ENCODE data around the gene HOXD10.

HOXD10 gene

GRCh38 chr2:176079831-176080539 lies 36.6 kb upstream of the HOXD10 start:
- H3K27me3 Mint-ChIP-seq, result peaks cover 67% of the 10 kb centered on the region
- H3K36me3 Mint-ChIP-seq, result peaks cover 25% of the 10 kb centered on the region
- H3K27ac Mint-ChIP-seq, result peak overlapping the region; percentile 78
- H3K9me3 Mint-ChIP-seq, result peaks cover 25% of the 10 kb centered on the region
- H3K4me3 Mint-ChIP-seq, result no peak overlapping the region
- peaks cover 6% of the 10 kb centered on the region for H3K4me1 Mint-ChIP-seq

GRCh38 chr2:176080540-176081375 lies 35.8 kb upstream of the HOXD10 start:
- H3K36me3 Mint-ChIP-seq, result peaks cover 24% of the 10 kb centered on the region
- peak overlapping the region; percentile 39 for H3K4me3 Mint-ChIP-seq
- peaks cover 22% of the 10 kb centered on the region for H3K9me3 Mint-ChIP-seq
- H3K27me3 Mint-ChIP-seq, result peaks cover 67% of the 10 kb centered on the region
- H3K4me1 Mint-ChIP-seq, result peaks cover 6% of the 10 kb centered on the region
- H3K27ac Mint-ChIP-seq, result peak overlapping the region; percentile 90

- peaks cover 6% of the 10 kb centered on the region for H3K4me1 Mint-ChIP-seq
- peak overlapping the region; percentile 90 for H3K27ac Mint-ChIP-seq
- peaks cover 25% of the 10 kb centered on the region for H3K36me3 Mint-ChIP-seq
- H3K4me3 Mint-ChIP-seq, result peak overlapping the region; percentile 39
- peaks cover 65% of the 10 kb centered on the region for H3K27me3 Mint-ChIP-seq
- H3K9me3 Mint-ChIP-seq, result peaks cover 16% of the 10 kb centered on the region
Observed at GRCh38 chr2:176081376-176081836, 35.2 kb upstream of the HOXD10 start.

GRCh38 chr2:176081837-176082524 lies 34.6 kb upstream of the HOXD10 start:
- H3K36me3 Mint-ChIP-seq, result peaks cover 26% of the 10 kb centered on the region

GRCh38 chr2:176082525-176082823 lies 34.1 kb upstream of the HOXD10 start:
- peaks cover 6% of the 10 kb centered on the region for H3K4me1 Mint-ChIP-seq

More at GRCh38 chr2:176081837-176082524, 34.6 kb upstream of the HOXD10 start:
- peak overlapping the region; percentile 90 for H3K27ac Mint-ChIP-seq
- H3K4me1 Mint-ChIP-seq, result peaks cover 6% of the 10 kb centered on the region
- peaks cover 67% of the 10 kb centered on the region for H3K27me3 Mint-ChIP-seq
- H3K9me3 Mint-ChIP-seq, result peaks cover 15% of the 10 kb centered on the region
- no peak overlapping the region for H3K4me3 Mint-ChIP-seq

GRCh38 chr2:176082824-176083751 lies 33.5 kb upstream of the HOXD10 start:
- Mint-ChIP-seq H3K27me3 (peaks cover 66% of the 10 kb centered on the region), H3K36me3 (peaks cover 26% of the 10 kb centered on the region), H3K4me1 (peaks cover 6% of the 10 kb centered on the region), H3K27ac (peak overlapping the region; percentile 89), H3K4me3 (no peak overlapping the region), H3K9me3 (peaks cover 16% of the 10 kb centered on the region)

More at GRCh38 chr2:176082525-176082823, 34.1 kb upstream of the HOXD10 start:
- Mint-ChIP-seq H3K36me3 (peaks cover 26% of the 10 kb centered on the region), H3K9me3 (peaks cover 16% of the 10 kb centered on the region), H3K27me3 (peaks cover 67% of the 10 kb centered on the region), H3K4me3 (no peak overlapping the region), H3K27ac (no peak overlapping the region)

- peak within 1 kb of the TSS; percentile 89 for H3K27ac Mint-ChIP-seq
- H3K4me3 Mint-ChIP-seq, result no peak within 1 kb of the TSS
- peaks cover 11% of the 10 kb centered on the region for H3K9me3 Mint-ChIP-seq
- peaks cover 21% of the 10 kb centered on the region for H3K36me3 Mint-ChIP-seq
- H3K27me3 Mint-ChIP-seq, result peaks cover 63% of the 10 kb centered on the region
- H3K4me1 Mint-ChIP-seq, result peaks cover 6% of the 10 kb centered on the region
Observed at GRCh38 chr2:176083796-176084261, 32.7 kb upstream of the HOXD10 start, which contains the start of gene EVX2. EVX2 (minus strand) TSS chr2:176083962; CDS start chr2:176083776, 186 bp downstream.

GRCh38 chr2:176084611-176085119 lies 31.9 kb upstream of the HOXD10 start:
- H3K36me3 Mint-ChIP-seq, result peaks cover 14% of the 10 kb centered on the region
- H3K4me3 Mint-ChIP-seq, result no peak overlapping the region
- no peaks in the 10 kb centered on the region for H3K4me1 Mint-ChIP-seq
- peaks cover 11% of the 10 kb centered on the region for H3K9me3 Mint-ChIP-seq
- peak overlapping the region; percentile 62 for H3K27ac Mint-ChIP-seq
- peaks cover 60% of the 10 kb centered on the region for H3K27me3 Mint-ChIP-seq

- no peak overlapping the region for H3K4me3 Mint-ChIP-seq
- peaks cover 11% of the 10 kb centered on the region for H3K9me3 Mint-ChIP-seq
- H3K27ac Mint-ChIP-seq, result no peak overlapping the region
- H3K4me1 Mint-ChIP-seq, result no peaks in the 10 kb centered on the region
- H3K36me3 Mint-ChIP-seq, result peaks cover 14% of the 10 kb centered on the region
- H3K27me3 Mint-ChIP-seq, result peaks cover 63% of the 10 kb centered on the region
Observed at GRCh38 chr2:176085120-176085788, 31.3 kb upstream of the HOXD10 start.

GRCh38 chr2:176085861-176086771 lies 30.5 kb upstream of the HOXD10 start:
- Mint-ChIP-seq H3K4me1 (no peaks in the 10 kb centered on the region), H3K9me3 (peaks cover 11% of the 10 kb centered on the region), H3K36me3 (peaks cover 16% of the 10 kb centered on the region), H3K27ac (peak overlapping the region; percentile 46), H3K4me3 (no peak overlapping the region), H3K27me3 (peaks cover 68% of the 10 kb centered on the region)

GRCh38 chr2:176087330-176088047 lies 29.1 kb upstream of the HOXD10 start:
- Mint-ChIP-seq H3K4me3 (no peak overlapping the region), H3K9me3 (peaks cover 11% of the 10 kb centered on the region), H3K27ac (peak overlapping the region; percentile 55), H3K36me3 (peaks cover 15% of the 10 kb centered on the region), H3K4me1 (peaks cover 9% of the 10 kb centered on the region), H3K27me3 (peaks cover 73% of the 10 kb centered on the region)

- Mint-ChIP-seq H3K9me3 (peaks cover 11% of the 10 kb centered on the region), H3K36me3 (peaks cover 10% of the 10 kb centered on the region), H3K27me3 (peaks cover 69% of the 10 kb centered on the region), H3K4me3 (no peak overlapping the region), H3K4me1 (peaks cover 11% of the 10 kb centered on the region), H3K27ac (no peak overlapping the region)
Observed at GRCh38 chr2:176088048-176088936, 28.3 kb upstream of the HOXD10 start.

Measured in activated naive CD4-positive, alpha-beta T cell treated with anti-CD3 and anti-CD28 coated beads, Interleukin-2, amount 50 U/mL, for 24 hours (primary cell).